Fibroblast of gingiva (primary cell): ENCODE results near the gene EFEMP1.
A peak's percentile ranks its signal among the peaks of the same experiment; 100 is the strongest.

Experiments
- DNase-seq: peaks from one replicate; pipeline ENCODE4 v3.0.0-alpha.2; 2011; ENCODE audit warnings: low read depth

EFEMP1 gene

GRCh38 chr2:55923091-55923981 lies at the start of gene EFEMP1:
Gene EFEMP1, minus strand, starts transcription at chr2:55923782. Its CDS starts 1,342 bp downstream, at chr2:55922440.
- peak; percentile 66 for DNase-seq

DNA sequence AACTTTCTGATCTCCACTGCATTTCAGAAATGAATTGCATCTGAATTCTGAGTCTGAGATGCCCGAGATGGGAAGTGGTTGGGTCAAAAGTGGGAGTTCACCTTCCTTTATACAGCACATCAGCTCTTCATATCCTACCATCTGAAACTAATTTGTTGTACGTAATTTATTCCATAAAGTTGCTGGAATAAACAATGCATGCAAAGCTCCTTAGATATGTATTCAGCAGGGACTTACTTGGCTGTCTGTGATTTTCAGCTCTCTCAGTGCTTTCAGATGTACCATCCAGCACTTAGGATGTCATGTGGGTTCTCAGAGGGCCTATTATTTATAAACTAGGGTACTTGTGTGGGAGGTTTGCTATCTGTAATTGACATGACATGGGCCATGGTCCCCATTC lies 46.9 kb upstream of the EFEMP1 start:
- DNase-seq, result peak; percentile 70

GRCh38 chr2:55968941-55969340 lies 45.4 kb upstream of the EFEMP1 start:
- DNase-seq, result peak; percentile 36

DNA sequence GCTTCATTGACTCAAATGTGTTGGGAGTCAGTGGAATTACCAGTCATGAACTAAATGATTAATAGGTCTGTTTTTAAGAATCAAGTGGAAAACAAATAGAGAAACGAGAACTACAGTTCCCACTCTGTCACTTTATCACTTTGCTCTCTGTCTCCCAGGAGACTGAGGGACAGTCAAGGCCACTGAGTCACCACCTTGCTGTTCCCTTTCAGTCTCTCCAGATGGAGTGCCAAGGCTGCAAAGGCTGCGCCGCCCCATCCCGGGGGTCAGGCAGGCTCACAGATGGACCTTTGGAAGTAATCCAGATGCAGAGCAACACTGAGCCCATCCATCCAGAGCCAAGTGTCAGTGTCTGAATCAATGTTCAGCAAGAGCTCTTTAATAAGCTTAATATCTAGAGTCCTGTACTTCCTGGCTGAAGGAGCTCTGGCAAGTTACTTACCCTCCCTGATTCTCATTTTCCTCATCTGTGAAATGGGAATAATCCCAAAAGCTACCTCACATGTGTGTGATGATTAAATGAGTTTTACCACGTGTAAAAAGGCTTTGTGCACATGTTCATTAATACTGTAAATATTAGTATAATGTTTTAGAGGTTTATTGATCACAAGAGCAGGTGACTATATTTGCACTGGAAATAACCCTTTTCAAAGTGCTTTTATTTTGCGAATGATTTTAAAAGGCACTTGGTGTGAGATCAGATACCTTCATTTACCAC lies 43.0 kb upstream of the EFEMP1 start:
- no peak for DNase-seq

DNA sequence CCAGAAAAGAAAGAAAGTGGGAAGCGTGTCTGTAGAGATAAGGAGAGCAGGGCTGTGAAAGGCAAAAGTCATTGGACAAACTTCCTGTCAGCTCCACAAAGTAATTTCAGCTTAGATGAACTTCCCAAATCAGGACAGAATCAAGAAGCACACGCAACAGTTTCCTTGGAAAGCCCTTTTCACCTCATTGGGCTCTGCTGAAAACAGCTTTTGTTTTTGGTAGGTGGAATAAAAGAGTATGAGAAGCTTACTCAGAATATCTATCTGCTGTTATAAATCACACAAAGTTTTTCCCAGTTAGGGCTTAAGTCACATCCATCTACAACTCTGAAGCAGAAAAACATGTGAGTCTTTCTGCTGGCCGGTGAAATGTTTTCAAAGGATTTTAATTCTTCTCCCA lies 42.4 kb upstream of the EFEMP1 start:
- DNase-seq, result no peak

DNA sequence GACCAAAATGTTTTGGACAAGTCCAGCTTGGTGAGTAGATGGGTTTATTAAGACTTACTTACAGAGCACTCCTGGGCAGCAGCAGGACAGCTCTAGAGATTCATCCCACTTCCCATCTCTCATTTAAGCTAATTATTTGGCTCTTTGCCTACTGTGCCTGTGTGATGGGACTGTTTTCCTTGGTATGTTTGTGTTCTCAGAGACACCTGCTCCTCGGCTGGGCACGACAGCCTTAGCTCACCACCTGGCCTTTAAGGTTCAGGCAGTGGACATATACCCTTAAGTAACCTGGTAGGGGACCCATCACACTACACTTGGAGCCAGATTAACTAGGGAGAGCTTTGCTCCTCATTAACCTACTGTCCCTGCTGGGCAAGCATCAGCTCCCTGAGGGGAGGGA lies 41.7 kb upstream of the EFEMP1 start:
- no peak for DNase-seq

DNA sequence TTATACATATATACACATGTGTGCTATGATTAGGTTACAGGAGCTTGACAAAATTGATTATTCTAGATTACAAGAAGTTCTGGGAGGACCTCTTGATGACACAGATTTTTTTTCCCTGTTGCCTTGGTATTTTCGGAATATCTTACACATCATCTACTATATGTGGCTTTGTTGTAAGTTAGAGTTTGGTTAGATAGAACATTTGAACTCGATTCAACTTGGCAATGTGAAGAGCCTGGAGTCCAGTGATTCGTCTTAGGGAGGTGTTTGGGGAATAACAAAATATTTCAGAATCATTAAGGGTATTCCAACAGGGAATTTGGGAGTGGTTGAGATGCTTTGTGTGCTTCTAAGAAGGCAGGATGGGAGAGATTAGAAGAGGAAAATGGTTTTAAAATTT lies 39.3 kb upstream of the EFEMP1 start:
- DNase-seq, result no peak

- peak; percentile 52 for DNase-seq
Measured at GRCh38 chr2:55961318-55961911, 37.8 kb upstream of the EFEMP1 start.

- DNase-seq, result no peak
Measured at GRCh38 chr2:55958756-55959155, 35.2 kb upstream of the EFEMP1 start.

GRCh38 chr2:55957142-55957541 lies 33.6 kb upstream of the EFEMP1 start:
- DNase-seq, result no peak

- DNase-seq, result peak; percentile 85
Measured at GRCh38 chr2:55954306-55955035, 30.9 kb upstream of the EFEMP1 start.

DNA sequence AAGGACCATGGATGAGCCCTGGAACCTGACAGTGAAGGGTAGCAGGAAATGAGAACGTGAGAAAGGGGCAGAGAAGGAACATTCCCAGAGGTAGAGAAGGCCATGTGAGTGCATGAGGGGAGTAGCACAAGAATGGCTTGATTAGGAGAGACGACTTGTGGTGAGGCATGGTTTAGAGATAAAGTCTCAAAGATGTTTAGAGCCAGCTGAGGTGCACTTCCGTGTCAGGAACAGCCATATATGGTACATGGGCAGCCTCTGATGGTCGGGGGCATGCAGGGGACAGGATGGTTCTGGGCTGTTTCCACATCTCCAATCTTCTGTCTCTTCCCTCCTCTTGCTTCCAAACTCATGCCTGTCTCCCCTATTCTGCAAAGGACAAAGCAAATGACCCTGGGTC lies 28.8 kb upstream of the EFEMP1 start:
- no peak for DNase-seq

DNA sequence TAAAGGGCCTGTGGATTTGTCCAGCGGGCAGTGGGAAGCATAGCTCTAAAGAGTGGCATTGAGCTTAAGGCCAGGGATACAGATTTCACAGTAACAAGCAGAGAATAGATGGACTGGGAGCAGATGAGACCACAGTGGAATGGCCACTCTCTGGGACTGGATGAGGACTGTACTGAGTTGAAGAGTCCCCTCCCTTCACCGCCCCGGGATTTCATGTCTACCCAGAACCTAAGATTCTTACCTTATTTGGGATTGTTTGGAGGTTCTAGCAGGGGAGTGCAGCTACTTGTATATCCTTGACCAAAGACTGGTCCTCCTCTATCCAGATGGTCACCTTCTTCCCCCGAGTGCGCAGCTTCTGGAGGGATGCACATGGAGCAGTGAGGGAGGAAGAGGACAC lies 28.0 kb upstream of the EFEMP1 start:
- no peak for DNase-seq

- DNase-seq, result no peak
Measured at GRCh38 chr2:55949613-55950012, 26.0 kb upstream of the EFEMP1 start.

GRCh38 chr2:55949211-55949610 lies 25.6 kb upstream of the EFEMP1 start:
- no peak for DNase-seq

GRCh38 chr2:55948176-55948923 lies 24.8 kb upstream of the EFEMP1 start:
- peak; percentile 40 for DNase-seq

- peak; percentile 52 for DNase-seq
Measured at GRCh38 chr2:55947752-55948151, 24.2 kb upstream of the EFEMP1 start.

- DNase-seq, result no peak
Measured at GRCh38 chr2:55946793-55947192, 23.2 kb upstream of the EFEMP1 start.

- DNase-seq, result no peak
Measured at GRCh38 chr2:55943466-55943865, 19.9 kb upstream of the EFEMP1 start.

DNA sequence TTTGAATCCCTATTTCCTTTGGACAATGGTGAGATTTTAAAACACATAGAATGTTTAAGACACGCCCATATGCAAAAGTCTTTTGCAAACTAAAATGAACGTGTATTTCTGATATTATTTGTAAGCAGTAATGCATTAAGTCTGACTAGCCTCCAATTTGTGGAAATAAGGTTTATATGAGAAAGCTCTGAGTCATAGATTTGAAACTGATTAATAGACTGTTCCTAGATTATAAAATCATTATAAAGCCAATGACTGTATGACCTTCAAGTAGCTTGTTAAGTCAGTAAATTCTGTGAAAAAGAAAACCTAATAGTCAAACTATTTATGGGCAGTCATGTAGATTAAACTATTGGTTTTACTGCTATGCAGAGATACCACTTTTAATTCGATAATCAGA lies 12.8 kb upstream of the EFEMP1 start:
- DNase-seq, result no peak

- DNase-seq, result no peak
Measured at GRCh38 chr2:55934337-55934736, 10.8 kb upstream of the EFEMP1 start.

DNA sequence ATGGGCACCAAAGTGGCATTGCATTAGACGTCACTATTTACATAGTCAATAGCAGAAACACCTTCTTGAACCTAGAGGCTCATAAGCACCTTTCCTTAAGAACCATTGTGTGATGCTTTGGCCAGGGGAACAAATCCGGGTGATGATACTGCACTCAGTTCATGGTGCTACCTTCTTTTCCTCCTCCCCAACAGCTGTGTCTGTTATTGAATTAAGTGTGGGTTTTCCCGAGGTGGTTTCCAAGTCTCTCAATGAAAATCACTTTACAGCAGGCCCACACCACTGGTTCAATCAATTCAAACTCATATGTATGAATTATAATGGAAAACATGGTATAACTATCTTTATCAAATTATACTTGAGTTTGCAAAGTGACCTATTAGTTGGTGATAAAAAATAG lies 9.3 kb upstream of the EFEMP1 start:
- no peak for DNase-seq
